Fibroblast of villous mesenchyme (primary cell): ENCODE measurements around the gene KLF7. TPM values are rescaled to one million over a fixed set of nuclear protein-coding genes. Genes with fewer than 3 reads are reported as not detected.

Experiments
- DNase-seq: peaks from one replicate; pipeline ENCODE4 v3.0.0-alpha.2; 2010; ENCODE audit warnings: low read depth
- H3K4me3 ChIP-seq: 2 replicates; pipeline ENCODE4 v1.5.1; 2011; ENCODE audit warnings: low read depth, mild to moderate bottlenecking, low read length
- CTCF ChIP-seq: IDR thresholded peaks from 2 replicates; pipeline ENCODE4 v1.5.1; 2012; ENCODE audit warnings: low read depth, mild to moderate bottlenecking, low read length; ENCODE audit not compliant: insufficient read depth
- total RNA-seq: library from RNA; depleted of rRNA; stranded (reverse); fragments of >200 nt; gene quantifications from 2 replicates; pipeline ENCODE4 v1.2.3, GENCODE V29; 2012

KLF7 gene
- total RNA-seq, 1 donor, result 28.1 TPM

GRCh38 chr2:207140265-207140664, 25.5 kb downstream of the KLF7 start:
- TF ChIP-seq CTCF, result no peak
- no peak for DNase-seq
- H3K4me3 ChIP-seq, result no peak overlapping the region

DNA sequence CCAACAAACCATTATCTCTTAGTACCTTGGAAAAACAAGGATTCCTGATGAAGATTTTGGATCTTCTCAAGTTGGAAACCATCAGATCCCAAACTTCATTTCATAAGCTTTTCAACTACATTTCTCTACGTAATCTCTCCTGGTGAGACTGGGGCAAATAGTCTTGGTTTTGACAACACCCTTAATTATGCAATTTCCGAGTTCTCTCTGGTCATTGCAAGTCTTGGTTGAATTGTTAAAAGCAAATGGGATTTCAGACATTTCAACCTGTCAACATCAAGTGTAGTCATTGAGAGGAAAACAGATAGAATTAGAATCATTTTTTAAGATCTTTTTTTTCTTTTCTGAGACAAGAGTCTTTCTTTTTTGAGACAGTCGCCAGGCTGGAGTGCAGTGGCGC, 26.2 kb downstream of the KLF7 start:
- H3K4me3 ChIP-seq, result no peak overlapping the region
- no peak for DNase-seq
- no peak for TF ChIP-seq CTCF

DNA sequence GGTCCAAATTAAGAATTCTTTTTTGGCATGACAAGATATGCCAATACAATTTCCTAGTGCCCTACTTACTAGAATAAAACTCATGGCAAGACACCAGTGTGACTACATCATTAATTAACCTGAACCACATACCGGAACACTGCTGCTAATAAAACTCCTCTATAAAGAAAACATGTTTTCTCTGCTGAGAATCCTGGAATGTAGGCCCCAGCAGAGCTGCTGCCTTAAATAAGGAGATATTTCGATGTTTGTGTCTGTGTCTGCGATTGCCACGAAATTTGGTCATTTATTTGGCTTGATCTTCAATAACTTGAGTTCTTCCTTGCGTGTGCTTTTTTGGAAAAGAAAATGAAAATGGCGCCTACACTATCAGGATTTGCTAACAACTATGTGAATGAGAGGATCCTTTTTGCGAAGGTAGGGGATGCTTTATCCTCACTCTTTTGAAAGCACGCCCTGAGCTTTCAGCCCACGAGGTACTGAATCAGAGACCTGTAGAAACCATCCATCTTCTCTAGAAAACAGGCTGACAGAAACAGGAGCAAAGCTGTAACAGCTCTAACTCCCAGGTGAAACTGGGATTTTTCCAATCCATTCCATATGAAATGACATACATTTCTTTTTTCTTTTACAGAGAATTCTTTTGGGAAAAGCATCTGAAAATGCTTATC, 27.0 kb downstream of the KLF7 start:
- no peak for TF ChIP-seq CTCF
- no peak overlapping the region for H3K4me3 ChIP-seq
- DNase-seq, result no peak

DNA sequence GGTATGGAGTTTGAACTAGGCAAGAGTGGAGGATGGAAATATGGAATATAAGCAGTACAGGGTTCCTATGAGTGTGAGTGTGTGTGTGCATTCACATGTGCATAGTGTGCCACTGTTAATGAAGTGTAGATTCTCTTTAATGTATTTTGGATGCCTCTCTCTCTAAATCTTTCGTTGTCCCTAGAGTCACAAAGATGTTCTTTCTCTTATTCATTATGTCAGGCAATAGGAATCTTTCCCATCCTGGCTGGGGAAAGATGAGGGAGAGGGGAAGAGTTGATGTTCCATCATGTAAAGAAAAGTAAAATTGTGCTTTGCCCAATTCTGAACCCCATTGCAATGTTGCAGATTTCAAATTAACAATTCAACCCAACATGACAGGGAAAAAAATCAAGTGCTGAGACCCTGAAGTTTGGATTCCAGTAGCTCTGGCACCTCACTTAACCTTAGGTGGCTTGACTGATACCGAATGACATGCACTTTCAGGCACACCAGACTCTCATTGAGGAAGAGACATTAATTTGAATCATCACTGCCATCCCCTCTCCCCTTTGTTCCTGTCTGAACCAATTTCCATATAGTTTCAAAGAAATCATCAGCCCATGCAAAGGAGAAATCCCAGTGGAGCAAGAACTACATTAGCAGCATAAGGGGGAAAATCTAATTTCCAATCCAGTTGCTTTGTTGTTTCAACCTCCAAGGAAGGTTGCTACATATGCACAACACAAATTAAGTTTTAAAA, 28.0 kb downstream of the KLF7 start:
- no peak overlapping the region for H3K4me3 ChIP-seq
- no peak for TF ChIP-seq CTCF
- no peak for DNase-seq

- no peak for DNase-seq
- H3K4me3 ChIP-seq, result no peak overlapping the region
- no peak for TF ChIP-seq CTCF
Observed at GRCh38 chr2:207136874-207137273, 28.9 kb downstream of the KLF7 start.

DNA sequence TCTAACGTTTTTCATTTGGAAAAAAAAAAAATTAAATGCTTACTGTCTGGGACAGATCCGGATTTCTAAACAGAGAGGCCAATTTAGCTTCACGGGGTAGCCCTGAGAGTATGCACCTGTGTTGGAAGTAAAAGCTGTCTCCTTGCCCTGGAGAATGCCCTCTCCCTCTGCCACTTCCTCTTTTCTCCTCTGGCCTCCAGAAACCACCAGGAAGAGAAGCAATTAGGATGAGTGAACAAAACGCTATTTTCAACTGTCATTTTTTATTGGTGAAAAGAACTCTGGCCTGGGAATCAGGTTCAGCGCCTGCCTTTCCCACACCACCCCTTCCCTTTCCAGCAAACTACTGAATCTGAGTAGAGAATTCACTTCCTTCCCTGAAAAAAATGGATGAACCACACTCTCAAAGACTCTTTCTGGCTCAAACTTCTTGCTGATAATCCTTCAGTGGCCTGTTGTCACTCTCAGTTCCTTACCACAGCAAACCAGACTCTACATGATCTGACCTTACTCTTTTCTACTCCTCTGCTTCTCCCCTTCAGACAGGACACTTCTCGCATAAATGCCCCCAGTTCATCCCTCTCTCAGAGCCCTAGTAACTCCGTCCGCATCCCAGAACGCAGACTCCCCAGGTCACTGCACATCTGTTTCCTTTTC, 29.8 kb downstream of the KLF7 start:
- H3K4me3 ChIP-seq, result no peak overlapping the region
- TF ChIP-seq CTCF, result no peak
- DNase-seq, result no peak
